ENCODE results near the gene MEST. TPM values are rescaled to one million over a fixed set of nuclear protein-coding genes. Genes with fewer than 3 reads are reported as not detected.

The MEST gene
- total RNA-seq, 1 experiment from 2014 or later: 37.4 TPM

GRCh38 chr7:130489140-130489983, 2.5 kb upstream of the MEST start:
- Histone ChIP-seq H3K9me3 (ENCODE audit: low read depth, low read length, poor library complexity, severe bottlenecking) (no peaks in the 10 kb centered on the region), H3K36me3 (ENCODE audit: insufficient read depth, low read length, poor library complexity, severe bottlenecking) (no peaks in the 10 kb centered on the region), H3K4me1 (ENCODE audit: insufficient read depth, low read length, poor library complexity, severe bottlenecking) (peaks cover 3% of the 10 kb centered on the region), H3K4me3 (ENCODE audit: low read depth, low read length, poor library complexity, severe bottlenecking) (no peak overlapping the region), H3K27ac (ENCODE audit: low read depth, low read length, poor library complexity, severe bottlenecking) (no peak overlapping the region), H3K27me3 (replicated peaks; ENCODE audit: insufficient read depth, low read depth, low read length, poor library complexity) (no peaks in the 10 kb centered on the region)
- BruUV-seq (replicated peaks): no TSS peak
- ChIA-PET CTCF (interaction anchor here (1.3 kb wide), 1 partner anchor 269 kb away, joined by 4 read pairs; no protein-coding TSS in a partner anchor), POLR2A (ENCODE audit: low non-redundant PET) (no interaction called here)
- peak; percentile 30 for DNase-seq (ENCODE audit: low spot score)
- TF ChIP-seq EZH2 (IDR thresholded peaks at IDR 0.05; ENCODE audit: borderline replicate concordance, low read depth, low read length, poor library complexity, severe bottlenecking): no peak
- TF ChIP-seq CTCF (conservative IDR thresholded peaks at IDR 0.05; ENCODE audit: low read depth, low read length): no peak
- intact Hi-C loops (cut with micrococcal nuclease; ENCODE audit: unreplicated experiment): no loop called here

GRCh38 chr7:130490311-130490791, 1.5 kb upstream of the MEST start:
- BruUV-seq (replicated peaks): no TSS peak
- H3K4me3 ChIP-seq (ENCODE audit: low read depth, low read length, poor library complexity, severe bottlenecking): no peak overlapping the region
- no peak overlapping the region for H3K27ac ChIP-seq (ENCODE audit: low read depth, low read length, poor library complexity, severe bottlenecking)
- no peaks in the 10 kb centered on the region for H3K9me3 ChIP-seq (ENCODE audit: low read depth, low read length, poor library complexity, severe bottlenecking)
- CTCF ChIA-PET: no interaction called here
- DNase-seq (ENCODE audit: low spot score): no peak
- H3K4me1 ChIP-seq (ENCODE audit: insufficient read depth, low read length, poor library complexity, severe bottlenecking): peaks cover 3% of the 10 kb centered on the region
- no peak for TF ChIP-seq CTCF (conservative IDR thresholded peaks at IDR 0.05; ENCODE audit: low read depth, low read length)
- TF ChIP-seq EZH2 (IDR thresholded peaks at IDR 0.05; ENCODE audit: borderline replicate concordance, low read depth, low read length, poor library complexity, severe bottlenecking): no peak
- POLR2A ChIA-PET (ENCODE audit: low non-redundant PET): no interaction called here
- H3K27me3 ChIP-seq (replicated peaks; ENCODE audit: insufficient read depth, low read depth, low read length, poor library complexity): no peaks in the 10 kb centered on the region
- H3K36me3 ChIP-seq (ENCODE audit: insufficient read depth, low read length, poor library complexity, severe bottlenecking): no peaks in the 10 kb centered on the region
- intact Hi-C loops (cut with micrococcal nuclease; ENCODE audit: unreplicated experiment): loop anchor here (5.0 to 10.0 kb wide), 3 partner anchors 213 to 416 kb away; partner anchors contain the start of gene KLHDC10

- CTCF ChIA-PET: no interaction called here
- intact Hi-C loops (cut with micrococcal nuclease; ENCODE audit: unreplicated experiment): loop anchor here (5.0 to 10.0 kb wide), 3 partner anchors 214 to 416 kb away; partner anchors contain the start of gene KLHDC10
- DNase-seq (ENCODE audit: low spot score): no peak
- no TSS peak for BruUV-seq (replicated peaks)
- Histone ChIP-seq H3K27me3 (replicated peaks; ENCODE audit: insufficient read depth, low read depth, low read length, poor library complexity) (no peaks in the 10 kb centered on the region), H3K9me3 (ENCODE audit: low read depth, low read length, poor library complexity, severe bottlenecking) (no peaks in the 10 kb centered on the region), H3K4me3 (ENCODE audit: low read depth, low read length, poor library complexity, severe bottlenecking) (peak overlapping the region; percentile 56), H3K27ac (ENCODE audit: low read depth, low read length, poor library complexity, severe bottlenecking) (no peak overlapping the region), H3K4me1 (ENCODE audit: insufficient read depth, low read length, poor library complexity, severe bottlenecking) (peaks cover 3% of the 10 kb centered on the region), H3K36me3 (ENCODE audit: insufficient read depth, low read length, poor library complexity, severe bottlenecking) (no peaks in the 10 kb centered on the region)
- TF ChIP-seq EZH2 (IDR thresholded peaks at IDR 0.05; ENCODE audit: borderline replicate concordance, low read depth, low read length, poor library complexity, severe bottlenecking) (no peak), CTCF (conservative IDR thresholded peaks at IDR 0.05; ENCODE audit: low read depth, low read length) (peak; percentile 52; the same call in 1 of the 2 replicates)
- POLR2A ChIA-PET (ENCODE audit: low non-redundant PET): no interaction called here
Measured at GRCh38 chr7:130490888-130491804, 739 bp upstream of the MEST start.

Measured in A673 (cell line).